GM18951 (cell line): ENCODE data around the gene FILIP1L.

Experiments
- POLR2A ChIP-seq: IDR thresholded peaks from 4 replicates; pipeline ENCODE4 v1.6.1; 2011; ENCODE audit warnings: mild to moderate bottlenecking; ENCODE audit not compliant: insufficient read length, insufficient read depth; ENCODE audit errors: extremely low read depth
- in situ Hi-C: fragments of 300-500 bp; cut with MboI; formaldehyde crosslinking; loops from one replicate; pipeline ENCODE4 v1.12.0; 2022; ENCODE audit warnings: low sequenced_read_pairs, mixed read lengths, inconsistent platforms; ENCODE audit not compliant: unreplicated experiment

The FILIP1L gene

DNA sequence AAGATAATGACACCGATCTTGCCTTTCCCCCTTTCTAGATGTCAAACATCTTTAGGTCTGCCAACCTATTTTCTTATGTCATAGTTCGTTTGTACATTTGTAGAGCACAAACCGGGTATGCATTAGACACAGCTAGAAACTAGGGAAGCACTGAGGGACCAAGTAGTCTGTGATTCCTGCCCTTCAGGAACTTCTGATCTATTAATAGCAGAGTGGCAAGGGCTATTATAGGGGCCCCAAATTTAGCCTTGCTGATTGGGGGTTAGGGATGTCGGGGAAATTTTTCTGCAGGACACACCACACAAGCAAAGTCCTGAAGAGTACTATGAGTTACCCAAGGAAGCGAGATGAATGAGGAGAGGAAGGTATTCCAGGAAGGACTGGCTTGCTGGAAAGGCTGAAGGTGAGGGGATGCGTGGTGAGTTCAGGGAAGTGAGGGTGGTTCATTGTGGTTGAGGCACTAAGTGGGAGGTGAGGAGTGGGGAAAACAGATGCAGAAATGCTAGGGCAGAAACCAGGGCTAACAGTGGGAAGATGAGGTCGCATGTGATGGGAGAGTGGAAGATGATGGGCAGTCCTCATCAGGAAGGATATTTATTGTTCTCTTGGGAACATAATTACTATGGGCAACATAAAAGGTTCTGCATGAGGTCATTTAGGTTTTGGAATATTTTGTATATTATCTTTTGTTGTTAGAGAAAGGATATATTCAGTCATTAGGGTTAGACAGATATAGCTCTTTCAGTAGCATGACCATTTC lies 152.4 kb downstream of the FILIP1L start:
- in situ Hi-C loops: loop anchor here (10.0 kb wide), 1 partner anchor 293 kb away; no protein-coding TSS in a partner anchor
- no peak for TF ChIP-seq POLR2A

DNA sequence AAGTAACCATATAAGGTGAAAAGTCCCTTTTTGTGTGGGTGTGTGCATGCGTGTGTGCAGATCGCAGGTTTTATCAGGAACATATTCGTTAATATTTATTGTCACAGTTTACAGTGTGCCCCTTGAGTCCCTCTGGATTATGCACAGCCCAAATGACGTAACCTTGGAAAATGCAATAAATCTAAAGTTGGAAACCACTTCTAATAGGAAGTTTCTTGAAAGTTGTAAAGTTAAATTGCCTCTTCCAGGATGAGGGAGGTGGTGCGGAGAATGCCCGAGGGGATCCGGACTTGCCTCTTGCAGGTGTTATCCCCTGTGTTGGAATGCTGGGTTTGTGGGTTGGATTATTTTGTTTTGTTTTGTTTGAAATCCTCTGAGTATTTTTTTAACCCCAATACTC lies 153.4 kb downstream of the FILIP1L start:
- in situ Hi-C loops: loop anchor here (10.0 kb wide), 1 partner anchor 294 kb away; no protein-coding TSS in a partner anchor

DNA sequence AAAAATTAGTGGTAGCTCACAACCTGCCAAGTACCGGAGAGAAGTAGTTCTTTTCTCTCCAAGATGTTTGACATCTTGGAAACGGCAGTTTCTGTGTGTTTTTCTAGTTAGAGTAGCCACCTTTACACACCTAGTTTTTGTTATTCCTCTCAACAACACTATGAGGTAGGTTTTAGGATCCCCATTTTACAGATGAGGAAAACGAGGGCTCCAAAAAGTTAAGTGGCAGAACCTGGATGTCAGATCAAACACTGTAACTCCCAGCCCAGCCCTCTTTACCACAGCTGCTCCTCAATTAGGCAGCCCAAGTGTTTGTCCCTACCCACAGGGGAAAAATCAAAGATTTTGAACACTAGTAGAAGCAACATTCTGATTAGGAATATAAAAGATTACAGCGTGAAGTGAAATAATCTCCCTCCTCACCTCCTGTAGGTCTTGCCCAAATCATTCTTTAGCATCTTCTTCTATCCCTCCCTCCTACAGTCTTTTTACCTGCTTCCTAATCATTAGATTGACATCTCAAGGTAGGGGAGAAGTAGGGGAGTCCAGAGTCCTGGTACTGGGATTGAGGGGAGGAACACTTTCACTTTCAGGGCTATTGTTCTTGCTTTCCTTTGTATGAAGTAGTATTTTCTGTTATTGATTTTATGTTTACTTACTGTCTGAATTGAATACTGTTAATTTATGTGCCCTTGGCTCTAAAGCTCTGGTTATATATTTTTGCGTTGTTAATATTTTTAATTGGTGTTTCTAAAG lies 154.0 kb downstream of the FILIP1L start:
- in situ Hi-C loops: loop anchor here (10.0 kb wide), 1 partner anchor 294 kb away; no protein-coding TSS in a partner anchor
- TF ChIP-seq POLR2A: no peak

More for the DNA sequence above, 153.4 kb downstream of the FILIP1L start:
- TF ChIP-seq POLR2A: no peak

DNA sequence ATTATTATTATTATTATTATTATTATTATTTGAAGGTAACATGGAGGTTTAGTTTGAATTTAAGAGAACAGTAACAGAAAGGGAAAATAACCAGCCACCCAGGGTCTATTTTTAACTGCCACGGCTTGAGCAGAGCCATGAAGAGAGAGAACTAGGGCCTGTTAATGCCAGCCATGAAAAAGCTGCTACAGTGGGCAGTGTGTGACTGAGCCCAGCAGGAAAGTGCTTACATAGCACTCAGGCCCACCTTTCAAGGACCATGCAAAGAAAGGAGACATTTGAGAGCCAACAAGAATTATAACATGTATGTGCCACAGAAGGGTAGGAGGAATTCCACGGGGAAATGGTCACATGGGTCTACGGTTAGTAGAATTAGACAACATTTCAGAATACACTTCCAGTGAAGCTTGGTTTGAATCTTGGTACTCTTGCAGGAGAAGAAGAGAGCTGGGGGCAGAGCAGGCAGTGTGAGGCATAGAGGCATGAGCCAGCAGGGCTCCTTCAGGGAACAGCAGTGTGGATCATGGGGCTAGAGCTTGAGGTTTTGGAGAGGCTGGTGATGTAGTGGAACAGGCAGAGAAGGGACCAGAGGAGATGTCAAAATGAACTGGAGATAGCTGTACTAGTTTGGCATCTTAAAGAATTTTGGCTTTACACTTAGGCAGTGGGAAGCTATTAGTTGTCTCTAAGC lies 155.9 kb downstream of the FILIP1L start:
- no peak for TF ChIP-seq POLR2A
- in situ Hi-C loops: no loop called here

DNA sequence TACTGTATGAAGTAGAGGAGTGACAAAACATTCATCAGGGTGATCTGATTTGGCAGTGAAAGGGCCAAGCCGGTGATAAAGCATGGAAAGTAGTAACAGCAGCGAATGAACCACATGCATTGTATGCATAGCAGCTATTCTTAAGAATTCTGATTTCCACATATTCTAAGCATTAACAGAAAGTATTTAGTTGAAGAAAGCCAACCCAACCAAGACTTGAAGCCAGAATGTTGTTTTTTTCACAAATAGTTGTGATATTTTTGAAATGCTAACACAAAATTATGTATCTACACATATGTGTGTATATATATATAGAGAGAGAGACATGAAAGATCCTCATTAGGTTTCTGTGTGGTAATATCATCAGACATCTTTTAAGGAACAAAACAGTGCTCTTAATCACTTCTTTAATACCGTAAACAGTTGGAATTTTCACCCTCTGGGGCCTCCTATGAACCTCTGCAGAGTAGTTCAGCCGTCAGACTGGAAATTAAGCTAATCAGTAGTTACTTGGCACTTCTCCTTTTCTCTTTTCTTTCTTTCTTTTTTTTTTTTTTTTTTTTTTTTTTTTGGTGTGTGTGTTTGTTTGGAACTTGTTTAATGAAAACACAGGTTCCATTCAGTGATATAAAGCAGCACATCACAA lies 157.0 kb downstream of the FILIP1L start:
- TF ChIP-seq POLR2A: no peak
- in situ Hi-C loops: no loop called here

DNA sequence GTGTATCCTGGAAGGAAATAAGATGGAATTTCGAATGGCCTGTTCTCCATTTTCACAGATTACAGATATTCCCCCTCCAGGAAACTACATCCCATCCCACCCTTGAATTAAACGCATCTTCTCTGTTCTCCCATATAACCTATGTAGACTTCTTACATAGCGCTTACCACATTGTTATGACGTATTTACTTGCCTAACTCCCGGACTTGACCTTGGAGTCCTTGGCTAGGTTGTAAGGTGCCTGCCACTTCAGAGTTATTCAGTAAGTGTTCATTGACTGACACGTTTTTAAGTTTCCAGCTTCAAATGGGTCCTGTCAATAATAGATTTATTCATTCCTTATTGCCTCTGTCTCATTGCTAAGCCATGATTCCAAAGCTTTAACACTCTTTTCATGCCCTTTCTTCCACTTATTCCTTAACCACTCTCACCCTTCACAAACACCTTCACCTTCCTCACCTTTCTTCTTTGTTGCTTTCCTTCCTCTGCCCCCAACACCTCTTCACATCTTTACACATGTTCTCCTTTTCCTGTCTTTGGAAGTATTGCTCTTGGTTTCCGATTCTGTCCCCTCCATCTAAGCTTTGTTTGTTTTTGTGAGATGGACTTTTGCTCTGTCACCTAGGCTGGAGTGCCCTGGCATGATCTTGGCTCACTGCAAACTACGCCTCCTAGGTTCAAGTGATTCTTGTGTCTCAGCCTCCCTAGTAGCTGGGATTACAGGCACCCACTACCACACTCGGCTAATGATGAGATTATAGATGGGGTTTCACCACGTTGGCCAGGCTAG lies 158.3 kb downstream of the FILIP1L start:
- in situ Hi-C loops: no loop called here
- no peak for TF ChIP-seq POLR2A

DNA sequence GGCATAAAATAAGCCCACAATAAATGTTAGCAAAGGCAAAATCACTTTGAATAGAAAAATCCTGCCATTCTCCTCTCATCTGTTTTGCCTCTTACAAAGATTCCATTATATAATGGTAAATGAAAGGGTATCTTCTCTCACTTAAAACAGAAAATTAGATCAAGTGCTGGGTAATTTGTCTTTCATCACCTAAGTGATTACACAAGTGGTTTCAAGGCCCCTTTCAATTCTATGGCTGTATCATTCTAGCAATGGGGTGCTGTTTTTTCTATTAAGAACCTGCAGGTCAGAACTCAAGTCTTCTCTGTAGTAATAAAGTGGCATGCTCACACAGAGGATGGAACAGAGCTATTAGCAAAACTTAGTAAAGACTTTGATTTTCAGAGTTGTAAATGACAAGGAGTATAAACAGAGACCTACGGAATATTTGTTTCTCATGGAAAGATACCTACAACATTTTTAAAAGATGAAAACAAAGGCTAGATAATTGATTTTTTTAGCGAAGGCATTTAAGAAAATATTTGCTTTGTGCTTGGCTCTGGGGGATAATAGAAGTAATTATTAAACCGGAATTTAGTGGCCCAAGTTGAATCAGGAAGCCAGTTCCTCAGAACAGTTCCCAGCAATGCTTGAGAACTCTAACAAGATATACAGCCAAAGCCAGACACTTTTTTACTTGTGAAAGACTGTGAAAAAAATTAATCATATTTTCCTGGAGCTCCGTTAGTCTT lies 159.2 kb downstream of the FILIP1L start:
- TF ChIP-seq POLR2A: no peak
- in situ Hi-C loops: no loop called here

DNA sequence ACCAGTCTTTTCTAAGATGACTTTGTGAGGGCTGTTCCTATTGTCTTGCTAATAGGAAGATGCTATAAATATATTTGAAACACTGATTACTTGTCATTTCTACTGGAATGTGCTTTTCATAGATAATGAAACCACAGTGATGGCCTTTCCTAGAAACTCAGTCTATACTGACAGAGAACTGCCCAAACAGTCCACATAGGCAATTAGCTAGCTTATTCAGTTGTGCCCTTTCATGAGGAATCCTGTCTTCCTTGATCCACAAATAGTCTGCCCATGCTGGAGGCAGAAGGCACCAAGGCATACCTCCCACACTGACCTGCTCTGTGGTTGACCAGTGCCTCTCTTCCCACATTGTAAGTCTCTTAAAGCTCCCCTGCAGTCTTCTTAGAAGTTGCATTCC lies 160.7 kb downstream of the FILIP1L start:
- TF ChIP-seq POLR2A: no peak
- in situ Hi-C loops: no loop called here

DNA sequence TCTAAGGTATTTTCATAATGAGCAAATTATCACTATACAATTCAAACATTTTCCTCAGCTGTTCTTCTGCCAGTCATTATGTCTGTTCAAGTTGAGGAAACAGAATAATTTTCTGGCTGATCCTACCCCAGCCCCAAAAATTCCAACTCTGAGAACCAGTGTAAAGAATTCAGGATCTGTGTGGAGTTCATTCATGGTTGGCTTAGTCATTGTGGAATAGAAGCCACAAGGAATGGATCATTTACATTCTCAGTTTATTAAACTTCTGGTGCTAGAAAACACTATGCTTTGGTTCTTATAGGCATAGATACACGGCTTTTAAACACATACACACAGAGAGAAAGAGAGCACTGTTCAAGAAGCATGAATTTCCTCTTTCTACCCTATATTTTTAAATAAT lies 162.0 kb downstream of the FILIP1L start:
- in situ Hi-C loops: no loop called here
- TF ChIP-seq POLR2A: no peak

DNA sequence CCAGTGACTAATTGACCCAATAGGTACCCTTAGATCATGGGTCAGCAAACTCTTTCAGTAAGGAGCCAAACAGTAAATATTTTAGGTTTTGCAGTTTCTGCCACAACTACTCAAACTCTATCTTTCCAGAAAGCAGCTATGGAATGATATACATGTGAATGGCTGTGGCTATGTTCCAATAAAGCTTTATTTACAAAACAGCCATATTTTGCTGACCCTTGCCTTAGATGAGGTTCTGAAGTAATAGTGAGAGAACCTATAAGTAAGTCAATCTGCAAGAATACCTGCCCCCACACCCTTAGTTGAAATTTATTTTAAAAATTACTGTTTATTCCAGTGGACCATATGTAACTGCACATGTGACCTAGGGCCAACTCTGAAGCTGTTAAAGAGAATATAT lies 162.6 kb downstream of the FILIP1L start:
- in situ Hi-C loops: no loop called here
- TF ChIP-seq POLR2A: no peak

DNA sequence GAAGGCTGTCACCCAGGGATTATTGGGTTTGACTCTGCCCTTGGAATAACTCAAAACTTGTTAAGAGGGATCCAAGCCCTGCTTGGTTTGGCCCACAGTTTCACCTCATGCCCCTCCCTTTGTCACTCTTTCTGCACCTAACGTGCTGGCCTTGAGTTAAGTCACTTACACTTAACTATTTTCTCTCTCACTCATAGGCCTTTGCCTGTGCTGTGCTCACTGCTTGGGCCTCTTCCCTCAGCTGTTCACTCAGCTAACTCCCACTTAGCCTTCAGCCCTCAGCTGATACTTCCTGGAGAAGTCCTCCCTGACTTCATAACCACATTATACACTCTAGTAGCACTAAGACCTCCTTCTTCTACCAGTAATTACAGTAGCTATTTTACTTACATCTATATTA lies 163.4 kb downstream of the FILIP1L start:
- in situ Hi-C loops: no loop called here
- TF ChIP-seq POLR2A: no peak
